WTC11 (cell line): ENCODE data around the gene SNX21. TPM values are rescaled to one million over a fixed set of nuclear protein-coding genes. Genes with fewer than 3 reads are reported as not detected.

ENCODE experiments used
- ATAC-seq: fragments of 200-7000 bp; cut with Tn5 transposase; 2 replicates; pipeline ENCODE4 v1.10.0; 2021; ENCODE audit warnings: mild to moderate bottlenecking, moderate library complexity
- CTCF ChIA-PET: fragments of 300-600 bp; sonication (Branson Sonifier 250); formaldehyde crosslinking; loops from one replicate; lab custom pipeline; 2021; ENCODE audit warnings: antibody characterized with exemption; lab: Charles Lee
- POLR2A ChIA-PET: fragments of 350-600 bp; sonication (Branson Sonifier 250); formaldehyde crosslinking; loops from one replicate; lab custom pipeline; 2021; ENCODE audit warnings: antibody characterized with exemption; lab: Charles Lee
- DNase-seq: peaks from one replicate; pipeline ENCODE4 v3.0.0; 2021; ENCODE audit warnings: low spot score
- H3K27ac Mint-ChIP-seq: 2 replicates; pipeline ENCODE4 v1.8.0; 2021; ENCODE audit warnings: mixed read lengths
- H3K27me3 Mint-ChIP-seq: 2 replicates; pipeline ENCODE4 v1.8.0; 2021; ENCODE audit warnings: low read depth, mild to moderate bottlenecking, moderate library complexity, mixed read lengths
- H3K36me3 Mint-ChIP-seq: 2 replicates; pipeline ENCODE4 v1.8.0; 2021; ENCODE audit warnings: mixed read lengths
- H3K4me1 Mint-ChIP-seq: 2 replicates; pipeline ENCODE4 v1.8.0; 2022; ENCODE audit warnings: mixed read lengths
- H3K4me3 Mint-ChIP-seq: 2 replicates; pipeline ENCODE4 v1.8.0; 2021; ENCODE audit warnings: mild to moderate bottlenecking, moderate library complexity, mixed read lengths
- H3K9me3 Mint-ChIP-seq: 2 replicates; pipeline ENCODE4 v1.8.0; 2021; ENCODE audit warnings: mixed read lengths
- AR ChIP-seq: fragments of 250-450 bp; sonication (Bioruptor Pico); IDR thresholded peaks from 2 replicates; pipeline ENCODE4 v1.9.0; 2021; ENCODE audit warnings: mild to moderate bottlenecking
- CREB1 ChIP-seq: sonication (generic); formaldehyde crosslinking; IDR thresholded peaks from 2 replicates; pipeline ENCODE4 v1.8.0; 2023; ENCODE audit warnings: mild to moderate bottlenecking, missing genetic modification reagents
- CREM ChIP-seq: sonication (generic); formaldehyde crosslinking; IDR thresholded peaks from 2 replicates; pipeline ENCODE4 v1.8.1; 2022; ENCODE audit warnings: mild to moderate bottlenecking, missing genetic modification reagents, moderate library complexity
- EMX1 ChIP-seq: fragments of 250-450 bp; sonication (Bioruptor Pico); IDR thresholded peaks from 2 replicates; pipeline ENCODE4 v1.8.0; 2021; ENCODE audit warnings: mild to moderate bottlenecking
- IRF1 ChIP-seq: sonication (generic); formaldehyde crosslinking; IDR thresholded peaks from 2 replicates; pipeline ENCODE4 v1.8.0; 2023; ENCODE audit warnings: missing genetic modification reagents
- NFATC4 ChIP-seq: fragments of 250-450 bp; sonication (Bioruptor Pico); IDR thresholded peaks from 2 replicates; pipeline ENCODE4 v1.9.0; 2021; ENCODE audit warnings: mild to moderate bottlenecking
- PRRX2 ChIP-seq: fragments of 250-450 bp; sonication (Bioruptor Pico); IDR thresholded peaks from 2 replicates; pipeline ENCODE4 v1.8.0; 2021; ENCODE audit warnings: mild to moderate bottlenecking
- RELA ChIP-seq: sonication (generic); formaldehyde crosslinking; IDR thresholded peaks from 2 replicates; pipeline ENCODE4 v1.8.1; 2022; ENCODE audit warnings: missing genetic modification reagents, mild to moderate bottlenecking, borderline replicate concordance
- USF2 ChIP-seq: sonication (generic); formaldehyde crosslinking; IDR thresholded peaks from 2 replicates; pipeline ENCODE4 v1.8.1; 2023; ENCODE audit warnings: mild to moderate bottlenecking, missing genetic modification reagents, moderate library complexity
- ZNF121 ChIP-seq: sonication (generic); formaldehyde crosslinking; IDR thresholded peaks from 2 replicates; pipeline ENCODE4 v1.8.0; 2023; ENCODE audit warnings: missing genetic modification reagents
- ZNF396 ChIP-seq: fragments of 250-450 bp; sonication (Bioruptor Pico); IDR thresholded peaks from 2 replicates; pipeline ENCODE4 v1.8.0; 2021; ENCODE audit warnings: mild to moderate bottlenecking, moderate library complexity, borderline replicate concordance
- ZNF416 ChIP-seq: fragments of 250-450 bp; sonication (Bioruptor Pico); IDR thresholded peaks from 2 replicates; pipeline ENCODE4 v1.9.0; 2021; ENCODE audit warnings: mild to moderate bottlenecking, inconsistent platforms
- ZNF425 ChIP-seq: fragments of 250-450 bp; sonication (Bioruptor Pico); conservative IDR thresholded peaks from 2 replicates; pipeline ENCODE4 v1.9.0; 2021; ENCODE audit warnings: mild to moderate bottlenecking
- total RNA-seq: library from RNA; stranded (reverse); gene quantifications from 3 replicates; pipeline ENCODE4 v1.2.3, GENCODE V29; 2021
- TF ChIP-seq, protein P1 (sequence below): sonication (generic); formaldehyde crosslinking; IDR thresholded peaks from 2 replicates; pipeline ENCODE4 v1.8.1; 2022; ENCODE audit warnings: mild to moderate bottlenecking, moderate library complexity, missing genetic modification reagents
- TF ChIP-seq, protein P2 (sequence below): fragments of 250-450 bp; sonication (Bioruptor Pico); IDR thresholded peaks from 2 replicates; pipeline ENCODE4 v1.8.0; 2021; ENCODE audit warnings: mild to moderate bottlenecking
- TF ChIP-seq, protein P3 (sequence below): sonication (generic); formaldehyde crosslinking; IDR thresholded peaks from 2 replicates; pipeline ENCODE4 v1.8.1; 2023; ENCODE audit warnings: mild to moderate bottlenecking, missing genetic modification reagents

Gene SNX21
- total RNA-seq, 1 experiment from 2014 or later = 17.9 TPM

DNA sequence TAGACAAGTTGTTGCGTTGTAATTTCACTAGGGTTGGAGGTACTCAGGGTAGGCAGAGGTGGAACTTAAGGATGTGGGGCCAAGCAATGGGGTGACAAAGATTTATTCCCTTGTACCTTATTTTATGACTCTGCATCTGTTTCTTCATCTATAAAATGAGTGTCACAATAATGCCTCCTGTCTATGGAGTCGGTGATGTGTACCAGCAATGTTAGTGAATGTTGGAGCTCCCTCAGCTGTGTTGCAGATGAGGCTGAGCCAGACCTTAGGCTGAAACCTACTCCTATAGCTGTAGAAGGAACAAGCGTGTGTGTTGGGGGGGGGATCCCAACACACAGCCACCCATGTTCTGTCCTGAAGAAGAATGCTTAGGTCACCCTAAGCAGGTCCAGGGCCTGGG, 16.6 kb upstream of the SNX21 start:
- H3K27ac Mint-ChIP-seq = peak overlapping the region; percentile 89
- ChIA-PET CTCF (no interaction called here), POLR2A (interaction anchor here (1.5 kb wide), 1 partner anchor 64 kb away, joined by 3 read pairs; the partner anchor contains the start of gene ZSWIM1)
- H3K4me3 Mint-ChIP-seq = no peak overlapping the region
- ATAC-seq (no peak), DNase-seq (no peak)
- no peaks in the 10 kb centered on the region for H3K9me3 Mint-ChIP-seq
- no peak for TF ChIP-seq IRF1 (CRISPR knock-in tag)
- no peak for TF ChIP-seq USF2 (CRISPR knock-in tag)
- no peak for TF ChIP-seq ZNF396
- TF ChIP-seq NFATC4 (CRISPR knock-in tag) = peak; percentile 10; the same call in 1 of the 2 replicates
- 0 out of 2 replicates have a peak, but pooled peaks have one; percentile 16 for TF ChIP-seq ZNF416 (CRISPR knock-in tag)
- peaks cover 39% of the 10 kb centered on the region for H3K36me3 Mint-ChIP-seq
- H3K27me3 Mint-ChIP-seq = no peaks in the 10 kb centered on the region
- peaks cover 22% of the 10 kb centered on the region for H3K4me1 Mint-ChIP-seq

DNA sequence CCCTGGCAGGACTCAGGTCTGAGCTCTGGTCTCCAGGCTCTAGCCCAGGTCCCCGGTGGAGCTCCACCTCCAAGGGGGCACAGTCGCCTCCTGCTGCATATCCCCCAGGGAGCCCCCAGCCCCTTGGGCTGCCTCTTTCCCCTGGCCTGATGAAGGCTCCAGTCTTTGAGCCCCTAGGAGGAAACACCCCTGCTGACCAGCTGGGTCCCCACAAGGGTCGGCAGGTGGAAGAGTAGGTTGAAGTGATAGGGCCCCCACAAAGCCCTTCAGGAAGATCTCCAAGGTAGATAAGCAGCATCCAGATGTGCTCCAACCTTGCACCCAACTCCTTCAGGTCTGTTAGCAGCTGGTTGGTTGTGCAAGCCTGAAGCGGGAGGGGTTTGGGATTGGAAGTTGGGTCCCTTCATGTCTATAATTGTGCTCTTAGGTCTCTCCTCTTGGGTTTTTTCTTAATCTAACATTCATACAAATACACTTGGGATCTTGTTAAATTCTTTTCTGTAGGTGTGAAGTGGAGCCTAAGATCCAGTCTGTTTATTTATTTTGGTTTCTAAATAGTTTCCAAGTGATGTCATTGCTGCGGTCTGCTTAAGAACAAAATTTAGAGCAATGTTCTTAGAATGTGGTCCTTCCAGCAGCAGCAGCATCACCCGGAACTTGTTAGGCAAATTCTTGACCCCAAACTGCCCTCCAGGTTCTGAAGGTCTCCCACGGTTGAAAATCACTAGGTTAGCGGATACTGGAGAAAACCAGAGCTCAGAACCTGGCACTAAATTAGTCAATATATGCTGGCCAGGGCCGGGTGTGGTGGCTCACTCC, 16.0 kb upstream of the SNX21 start:
- peak overlapping the region; percentile 88 for H3K27ac Mint-ChIP-seq
- TF ChIP-seq ZNF425 (CRISPR knock-in tag) (no peak), AR (CRISPR knock-in tag) (0 out of 2 replicates have a peak, but pooled peaks have one; percentile 53), PRRX2 (CRISPR knock-in tag) (0 out of 2 replicates have a peak, but pooled peaks have one; percentile 10), EMX1 (CRISPR knock-in tag) (peak; percentile 74; the same call in 1 of the 2 replicates)
- H3K4me1 Mint-ChIP-seq = peaks cover 23% of the 10 kb centered on the region
- H3K4me3 Mint-ChIP-seq = no peak overlapping the region
- no peak for DNase-seq
- H3K9me3 Mint-ChIP-seq = no peaks in the 10 kb centered on the region
- H3K36me3 Mint-ChIP-seq = peaks cover 39% of the 10 kb centered on the region
- CTCF ChIA-PET = interaction anchor here (1.7 to 2.8 kb wide), 2 partner anchors 46 to 72 kb away, joined by 6 to 9 read pairs; no protein-coding TSS in a partner anchor
- POLR2A ChIA-PET = interaction anchor here (1.5 kb wide), 1 partner anchor 63 kb away, joined by 3 read pairs; the partner anchor contains the start of gene ZSWIM1
- no peak for ATAC-seq
- H3K27me3 Mint-ChIP-seq = peaks cover 3% of the 10 kb centered on the region; the same call in 1 of the 2 replicates

DNA sequence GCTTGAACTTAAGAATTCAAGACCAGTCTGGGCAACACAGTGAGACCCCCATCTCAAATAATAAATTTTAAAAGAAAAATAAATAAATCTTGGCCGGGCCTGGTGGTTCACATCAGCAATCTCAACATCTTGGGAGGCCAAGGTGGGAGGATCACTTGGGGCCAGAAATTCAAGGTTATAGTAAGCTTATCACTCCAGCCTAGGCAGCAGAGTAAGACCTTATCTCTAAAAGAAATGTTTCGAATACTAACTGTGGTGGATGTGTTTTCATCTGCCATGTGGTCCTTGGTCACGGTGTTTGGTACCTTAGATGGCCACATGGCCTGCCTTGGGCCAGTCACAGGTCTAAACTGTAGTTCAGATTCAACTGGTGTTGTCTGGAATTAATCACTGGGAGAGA, 15.4 kb upstream of the SNX21 start:
- H3K27me3 Mint-ChIP-seq = peaks cover 8% of the 10 kb centered on the region
- H3K4me1 Mint-ChIP-seq = peaks cover 22% of the 10 kb centered on the region
- peaks cover 33% of the 10 kb centered on the region for H3K36me3 Mint-ChIP-seq
- no peaks in the 10 kb centered on the region for H3K9me3 Mint-ChIP-seq
- POLR2A ChIA-PET = no interaction called here
- CTCF ChIA-PET = interaction anchor here (1.7 to 2.8 kb wide), 2 partner anchors 47 to 72 kb away, joined by 6 to 9 read pairs; no protein-coding TSS in a partner anchor
- DNase-seq = no peak
- H3K4me3 Mint-ChIP-seq = no peak overlapping the region
- no peak for ATAC-seq
- H3K27ac Mint-ChIP-seq = peak overlapping the region; percentile 95
- TF ChIP-seq, protein P1, sequence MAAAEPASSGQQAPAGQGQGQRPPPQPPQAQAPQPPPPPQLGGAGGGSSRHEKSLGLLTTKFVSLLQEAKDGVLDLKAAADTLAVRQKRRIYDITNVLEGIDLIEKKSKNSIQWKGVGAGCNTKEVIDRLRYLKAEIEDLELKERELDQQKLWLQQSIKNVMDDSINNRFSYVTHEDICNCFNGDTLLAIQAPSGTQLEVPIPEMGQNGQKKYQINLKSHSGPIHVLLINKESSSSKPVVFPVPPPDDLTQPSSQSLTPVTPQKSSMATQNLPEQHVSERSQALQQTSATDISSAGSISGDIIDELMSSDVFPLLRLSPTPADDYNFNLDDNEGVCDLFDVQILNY (CRISPR knock-in tag) = no peak
- TF ChIP-seq, protein P2, sequence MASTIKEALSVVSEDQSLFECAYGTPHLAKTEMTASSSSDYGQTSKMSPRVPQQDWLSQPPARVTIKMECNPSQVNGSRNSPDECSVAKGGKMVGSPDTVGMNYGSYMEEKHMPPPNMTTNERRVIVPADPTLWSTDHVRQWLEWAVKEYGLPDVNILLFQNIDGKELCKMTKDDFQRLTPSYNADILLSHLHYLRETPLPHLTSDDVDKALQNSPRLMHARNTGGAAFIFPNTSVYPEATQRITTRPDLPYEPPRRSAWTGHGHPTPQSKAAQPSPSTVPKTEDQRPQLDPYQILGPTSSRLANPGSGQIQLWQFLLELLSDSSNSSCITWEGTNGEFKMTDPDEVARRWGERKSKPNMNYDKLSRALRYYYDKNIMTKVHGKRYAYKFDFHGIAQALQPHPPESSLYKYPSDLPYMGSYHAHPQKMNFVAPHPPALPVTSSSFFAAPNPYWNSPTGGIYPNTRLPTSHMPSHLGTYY (CRISPR knock-in tag) = no peak
- TF ChIP-seq CREB1 (CRISPR knock-in tag) (no peak), CREM (CRISPR knock-in tag) (no peak), ZNF121 (CRISPR knock-in tag) (no peak), RELA (CRISPR knock-in tag) (no peak)
- TF ChIP-seq, protein P3, sequence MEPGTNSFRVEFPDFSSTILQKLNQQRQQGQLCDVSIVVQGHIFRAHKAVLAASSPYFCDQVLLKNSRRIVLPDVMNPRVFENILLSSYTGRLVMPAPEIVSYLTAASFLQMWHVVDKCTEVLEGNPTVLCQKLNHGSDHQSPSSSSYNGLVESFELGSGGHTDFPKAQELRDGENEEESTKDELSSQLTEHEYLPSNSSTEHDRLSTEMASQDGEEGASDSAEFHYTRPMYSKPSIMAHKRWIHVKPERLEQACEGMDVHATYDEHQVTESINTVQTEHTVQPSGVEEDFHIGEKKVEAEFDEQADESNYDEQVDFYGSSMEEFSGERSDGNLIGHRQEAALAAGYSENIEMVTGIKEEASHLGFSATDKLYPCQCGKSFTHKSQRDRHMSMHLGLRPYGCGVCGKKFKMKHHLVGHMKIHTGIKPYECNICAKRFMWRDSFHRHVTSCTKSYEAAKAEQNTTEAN (CRISPR knock-in tag) = no peak
